GM18868 (cell line): ENCODE results near the gene OTUD3.
"Not testable (repeated sequence)": the region's sequence is repeated elsewhere in the genome, so short reads cannot be mapped to it uniquely, and the experiment has no call there.

Experiments
- ATAC-seq: cut with Tn5 transposase; IDR thresholded peaks from one replicate; pipeline ENCODE4 v1.9.1; 2021; ENCODE audit warnings: mild to moderate bottlenecking, moderate library complexity; ENCODE audit not compliant: unreplicated experiment

The OTUD3 gene

DNA sequence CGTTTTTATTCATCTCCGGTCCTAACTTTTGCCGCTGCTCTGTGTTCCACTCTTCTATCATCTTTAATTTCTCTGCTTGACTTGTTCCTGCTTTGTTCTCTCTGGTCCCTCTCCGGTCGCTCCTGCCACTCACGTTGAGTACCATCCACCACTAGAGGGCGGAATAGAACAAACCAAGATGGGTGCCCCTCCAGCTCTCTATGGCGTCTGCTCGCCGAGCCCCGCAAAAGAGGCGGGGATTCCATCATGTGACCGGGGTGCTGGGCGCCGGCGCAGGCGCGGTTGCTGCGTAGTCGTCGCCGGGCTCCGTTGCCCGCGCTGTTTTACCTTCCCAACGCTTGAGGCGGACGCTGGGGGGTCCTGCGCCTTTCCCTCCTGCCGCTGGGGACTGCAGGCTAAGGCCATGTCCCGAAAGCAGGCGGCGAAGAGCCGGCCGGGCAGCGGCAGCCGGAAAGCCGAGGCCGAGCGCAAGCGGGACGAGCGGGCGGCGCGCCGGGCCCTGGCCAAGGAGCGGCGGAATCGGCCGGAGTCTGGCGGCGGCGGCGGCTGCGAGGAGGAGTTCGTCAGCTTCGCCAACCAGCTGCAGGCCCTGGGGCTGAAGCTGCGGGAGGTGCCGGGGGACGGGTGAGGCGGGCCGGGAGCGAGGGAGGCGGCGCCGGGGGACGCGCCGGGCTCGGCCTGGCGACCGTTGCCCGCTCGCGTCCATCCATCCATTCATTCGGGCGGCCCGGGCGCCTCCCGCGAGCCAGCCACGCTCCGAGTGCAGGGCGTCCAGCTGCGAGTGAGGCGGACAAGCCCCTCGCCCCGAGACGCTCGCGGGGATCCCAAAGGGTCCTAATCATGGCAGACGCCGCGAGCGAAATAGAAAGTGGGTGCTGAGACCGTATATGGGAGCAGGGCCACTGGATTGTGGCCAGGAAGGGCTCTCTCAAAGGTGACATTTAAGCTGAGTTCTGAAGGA lies at the start of gene OTUD3:
OTUD3 (plus strand) TSS at position 285 of the 961 bp plus-strand sequence; CDS start at position 404, 119 bp downstream.
- ATAC-seq, result peak; percentile 90

DNA sequence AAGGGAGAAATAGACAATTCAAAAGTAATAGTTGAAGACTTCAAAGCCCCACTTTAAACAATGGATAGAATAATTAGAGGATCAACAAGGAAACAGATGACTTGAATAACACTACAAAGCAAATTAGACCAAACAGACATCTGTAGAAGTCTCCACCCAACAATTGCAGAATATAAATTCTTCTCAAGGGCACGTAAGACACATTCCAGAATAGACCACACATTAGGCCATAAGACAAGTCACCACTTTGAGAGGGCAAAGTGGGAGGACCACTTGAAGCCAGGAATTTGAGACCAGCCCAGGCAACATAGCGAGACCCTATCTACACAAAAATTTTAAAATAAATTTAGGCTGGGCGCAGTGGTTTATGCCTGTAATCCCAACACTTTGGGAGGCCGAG lies 46.6 kb upstream of the OTUD3 start:
- ATAC-seq, result no peak

- ATAC-seq, result no peak
Measured at GRCh38 chr1:19837866-19838265, 44.3 kb upstream of the OTUD3 start.

GRCh38 chr1:19840228-19840627 lies 42.0 kb upstream of the OTUD3 start:
- no peak for ATAC-seq

DNA sequence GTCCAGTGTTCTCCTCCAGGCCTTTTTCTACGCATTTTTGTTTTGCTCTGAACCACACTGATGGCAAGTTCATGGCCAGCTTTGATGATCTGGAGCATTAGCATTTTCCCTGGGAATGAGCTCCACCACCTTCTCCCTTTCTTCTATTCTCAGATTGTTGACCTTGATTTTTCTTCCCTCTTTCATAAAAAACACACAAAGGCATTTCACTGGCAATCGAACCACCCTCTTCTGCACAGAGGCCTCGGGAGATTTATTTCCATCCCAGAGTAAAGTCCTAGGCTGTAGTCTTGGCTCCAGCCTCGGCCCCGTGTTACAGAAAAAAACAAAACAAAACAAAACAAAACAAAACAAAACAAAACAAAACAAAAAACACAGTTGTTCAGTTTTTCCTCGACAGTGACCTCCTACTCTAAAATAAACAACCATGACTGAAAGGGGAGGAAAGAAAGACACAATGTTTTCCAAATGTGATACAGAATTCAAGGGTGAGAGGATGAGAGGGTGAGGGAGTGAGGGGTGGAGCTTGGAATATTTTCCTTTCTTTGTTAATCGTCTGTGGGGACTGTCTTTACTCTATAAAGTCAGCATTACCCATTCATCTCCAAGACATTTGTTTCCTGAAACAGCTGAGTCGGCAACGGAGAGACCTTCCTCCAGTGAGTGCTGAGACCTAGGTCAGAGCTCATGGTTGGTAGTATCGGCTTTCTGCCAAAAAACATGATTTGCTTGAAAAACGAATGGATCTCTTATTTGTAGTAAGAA lies 37.3 kb upstream of the OTUD3 start:
- ATAC-seq, result no peak

GRCh38 chr1:19845555-19845954 lies 36.6 kb upstream of the OTUD3 start:
- ATAC-seq, result no peak

GRCh38 chr1:19846338-19846737 lies 35.9 kb upstream of the OTUD3 start:
- no peak for ATAC-seq

- not testable (repeated sequence) for ATAC-seq
Measured at GRCh38 chr1:19847334-19847733, 34.9 kb upstream of the OTUD3 start.

GRCh38 chr1:19849307-19849706 lies 32.9 kb upstream of the OTUD3 start:
- ATAC-seq, result not testable (repeated sequence)

- no peak for ATAC-seq
Measured at GRCh38 chr1:19850214-19850613, 32.0 kb upstream of the OTUD3 start.

DNA sequence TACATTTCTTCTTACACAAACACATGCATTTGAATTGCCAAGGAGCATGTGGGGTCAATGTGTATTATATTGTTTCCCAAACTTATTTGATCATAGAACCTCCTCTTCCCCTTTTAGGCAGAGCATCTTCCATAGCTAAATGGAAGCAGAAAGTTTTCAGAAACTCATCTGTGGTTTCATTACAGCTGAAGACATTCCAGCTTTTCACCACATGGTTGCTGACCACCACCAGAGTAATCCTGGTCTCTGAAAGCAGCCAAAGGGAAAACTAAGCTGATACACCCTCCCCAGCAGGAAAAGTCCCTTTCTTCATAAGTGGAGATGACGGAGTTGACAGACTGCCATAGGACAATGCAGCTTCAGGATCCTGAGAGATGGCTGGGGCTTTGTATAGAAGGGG lies 30.2 kb upstream of the OTUD3 start:
- ATAC-seq, result no peak

- ATAC-seq, result no peak
Measured at GRCh38 chr1:19854866-19855265, 27.3 kb upstream of the OTUD3 start.

DNA sequence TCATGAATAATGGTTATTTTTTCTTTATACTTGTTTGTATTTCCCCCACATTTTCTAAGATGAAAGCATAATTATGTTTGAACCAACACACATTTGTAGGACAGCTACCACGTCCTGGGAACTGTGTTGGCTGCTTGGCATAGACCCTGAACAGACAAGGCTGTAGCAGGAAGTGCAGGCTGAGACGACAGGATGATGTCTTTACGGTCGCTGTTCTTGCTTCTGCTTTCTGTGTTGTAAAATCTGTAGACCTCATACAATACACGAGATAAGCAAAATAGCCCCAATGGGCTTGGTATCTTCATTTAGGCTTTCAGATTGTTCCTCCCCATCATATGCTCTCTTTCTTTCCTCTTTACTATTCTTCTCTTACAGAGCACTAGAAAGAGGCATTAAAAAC lies 23.3 kb upstream of the OTUD3 start:
- no peak for ATAC-seq

- no peak for ATAC-seq
Measured at GRCh38 chr1:19859876-19860275, 22.3 kb upstream of the OTUD3 start.

DNA sequence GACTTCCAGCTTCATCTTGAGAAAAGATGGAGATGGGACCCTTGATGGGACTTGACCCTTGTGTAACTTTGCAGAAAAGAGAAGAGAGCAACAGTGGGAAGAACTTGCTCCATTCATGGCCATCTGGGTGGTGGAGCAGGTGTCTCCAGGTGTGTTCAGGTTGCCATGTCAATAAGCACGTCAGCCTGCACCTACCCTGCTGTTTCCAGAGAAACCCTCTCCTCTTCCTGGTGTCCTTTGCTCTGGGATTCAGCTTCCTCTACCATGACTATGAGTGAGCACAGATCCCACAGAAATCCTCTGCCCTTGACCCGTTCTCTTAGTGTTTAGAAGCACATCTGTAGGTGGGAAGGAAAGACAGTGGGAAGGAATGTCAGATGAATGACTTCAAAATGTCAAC lies 21.8 kb upstream of the OTUD3 start:
- ATAC-seq, result no peak

- no peak for ATAC-seq
Measured at GRCh38 chr1:19861034-19861433, 21.2 kb upstream of the OTUD3 start.

- no peak for ATAC-seq
Measured at GRCh38 chr1:19861842-19862530, 20.2 kb upstream of the OTUD3 start.

DNA sequence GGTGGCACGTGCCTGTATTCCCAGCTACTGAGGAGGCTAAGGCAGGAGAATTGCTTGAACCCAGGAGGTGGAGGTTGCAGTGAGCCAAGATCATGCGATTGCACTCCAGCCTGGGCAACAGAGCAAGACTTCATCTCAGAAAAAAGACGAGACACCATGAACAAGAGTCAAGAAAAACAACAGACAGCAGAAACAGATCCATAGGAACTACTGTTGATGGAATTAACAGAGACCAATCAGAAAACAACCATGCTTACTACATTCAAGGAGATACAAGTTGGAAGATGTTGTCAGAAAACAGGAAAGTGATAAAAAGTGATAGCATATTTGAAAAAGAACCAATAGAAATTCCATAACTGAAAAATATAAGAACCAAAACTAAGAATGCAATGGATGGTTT lies 19.3 kb upstream of the OTUD3 start:
- ATAC-seq, result no peak

DNA sequence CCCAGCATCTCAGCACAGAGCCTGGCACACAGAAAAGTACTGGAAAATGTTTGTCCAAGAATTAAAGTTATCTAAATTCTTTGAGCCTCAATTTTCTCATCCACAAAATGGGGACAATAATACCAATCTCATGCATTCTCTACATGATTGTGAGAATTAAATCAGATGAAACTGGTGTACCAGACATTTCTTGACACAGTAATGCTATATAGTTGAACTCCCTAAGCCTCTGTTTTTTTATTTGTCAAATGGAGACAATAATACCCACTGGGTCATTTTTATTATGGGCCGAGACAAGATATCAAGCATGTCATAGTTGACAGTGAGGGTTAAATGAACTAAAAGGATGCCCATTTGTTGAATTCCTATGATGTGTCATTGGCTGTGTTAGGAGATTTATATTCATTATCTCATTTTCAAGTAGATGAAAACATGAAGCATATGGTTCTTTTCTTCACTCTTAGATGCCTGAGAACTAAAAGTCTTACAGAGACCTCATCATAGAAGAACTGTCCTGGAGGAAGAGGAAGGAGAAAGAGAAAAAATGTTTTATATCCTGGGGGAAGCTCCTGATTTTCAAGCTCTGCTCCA lies 17.5 kb upstream of the OTUD3 start:
- no peak for ATAC-seq

DNA sequence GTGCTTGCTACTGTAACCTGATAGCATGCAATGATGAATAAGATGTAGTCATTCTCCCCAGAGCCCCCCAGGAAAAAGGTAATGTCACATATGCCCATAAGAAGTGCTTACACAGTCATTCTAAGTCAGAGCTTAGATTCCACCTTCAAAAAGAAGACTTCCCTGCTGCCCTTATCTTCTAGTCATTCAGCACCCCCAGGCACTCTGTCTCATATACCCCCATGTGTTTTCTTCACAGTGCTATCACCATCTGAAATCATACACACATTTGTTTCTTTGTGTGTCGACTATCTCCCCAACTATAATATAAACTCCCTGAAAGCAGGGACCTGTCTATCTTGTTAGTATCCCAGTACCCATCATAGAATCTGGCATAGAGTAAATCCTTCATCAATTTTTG lies 16.2 kb upstream of the OTUD3 start:
- no peak for ATAC-seq

GRCh38 chr1:19866758-19867157 lies 15.4 kb upstream of the OTUD3 start:
- ATAC-seq, result no peak
